Measurements from ENCODE around the gene TAOK1.
"Not testable (repeated sequence)": the region's sequence is repeated elsewhere in the genome, so short reads cannot be mapped to it uniquely, and the experiment has no call there.

- TF ChIP-seq POLR2AphosphoS5 (IDR thresholded peaks at IDR 0.05; ENCODE audit: low read depth); REST (IDR thresholded peaks at IDR 0.05; ENCODE audit: insufficient replicate concordance, low read depth): not testable (repeated sequence)
- TF ChIP-seq, protein P1, sequence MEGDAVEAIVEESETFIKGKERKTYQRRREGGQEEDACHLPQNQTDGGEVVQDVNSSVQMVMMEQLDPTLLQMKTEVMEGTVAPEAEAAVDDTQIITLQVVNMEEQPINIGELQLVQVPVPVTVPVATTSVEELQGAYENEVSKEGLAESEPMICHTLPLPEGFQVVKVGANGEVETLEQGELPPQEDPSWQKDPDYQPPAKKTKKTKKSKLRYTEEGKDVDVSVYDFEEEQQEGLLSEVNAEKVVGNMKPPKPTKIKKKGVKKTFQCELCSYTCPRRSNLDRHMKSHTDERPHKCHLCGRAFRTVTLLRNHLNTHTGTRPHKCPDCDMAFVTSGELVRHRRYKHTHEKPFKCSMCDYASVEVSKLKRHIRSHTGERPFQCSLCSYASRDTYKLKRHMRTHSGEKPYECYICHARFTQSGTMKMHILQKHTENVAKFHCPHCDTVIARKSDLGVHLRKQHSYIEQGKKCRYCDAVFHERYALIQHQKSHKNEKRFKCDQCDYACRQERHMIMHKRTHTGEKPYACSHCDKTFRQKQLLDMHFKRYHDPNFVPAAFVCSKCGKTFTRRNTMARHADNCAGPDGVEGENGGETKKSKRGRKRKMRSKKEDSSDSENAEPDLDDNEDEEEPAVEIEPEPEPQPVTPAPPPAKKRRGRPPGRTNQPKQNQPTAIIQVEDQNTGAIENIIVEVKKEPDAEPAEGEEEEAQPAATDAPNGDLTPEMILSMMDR (IDR thresholded peaks at IDR 0.05; ENCODE audit: insufficient read depth, low read length), result not testable (repeated sequence)
These were observed 168.0 kb downstream of the TAOK1 start for GRCh38 chr17:29558139-29558538.

Data from HL-60 (cell line).